BE2C (cell line): ENCODE measurements around the gene PANK1.

Source experiments
- DNase-seq: peaks from one replicate; pipeline ENCODE4 v3.0.0-alpha.2; 2020
- H3K27me3 ChIP-seq: fragments of 250-450 bp; sonication (Bioruptor Pico); 2 replicates; pipeline ENCODE4 v1.5.1; 2020; ENCODE audit warnings: mild to moderate bottlenecking
- H3K36me3 ChIP-seq: fragments of 250-450 bp; sonication (Bioruptor Pico); 2 replicates; pipeline ENCODE4 v1.5.1; 2020; ENCODE audit warnings: mild to moderate bottlenecking
- H3K4me1 ChIP-seq: fragments of 250-450 bp; sonication (Bioruptor Pico); 2 replicates; pipeline ENCODE4 v1.5.1; 2020
- H3K4me3 ChIP-seq: 2 replicates; pipeline ENCODE4 v1.5.1; 2011; ENCODE audit warnings: low read depth, low read length
- H3K9me3 ChIP-seq: fragments of 250-450 bp; sonication (Bioruptor Pico); 2 replicates; pipeline ENCODE4 v1.5.1; 2020
- CTCF ChIP-seq: IDR thresholded peaks from 2 replicates; pipeline ENCODE4 v1.5.1; 2012; ENCODE audit warnings: mild to moderate bottlenecking, low read depth, low read length

Gene PANK1

GRCh38 chr10:89668386-89669071 is 23.5 kb upstream of the PANK1 start:
- Histone ChIP-seq H3K27me3 (no peaks in the 10 kb centered on the region), H3K4me1 (no peaks in the 10 kb centered on the region), H3K9me3 (no peaks in the 10 kb centered on the region), H3K4me3 (no peak overlapping the region), H3K36me3 (no peaks in the 10 kb centered on the region)
- DNase-seq, result no peak
- TF ChIP-seq CTCF, result no peak

DNA sequence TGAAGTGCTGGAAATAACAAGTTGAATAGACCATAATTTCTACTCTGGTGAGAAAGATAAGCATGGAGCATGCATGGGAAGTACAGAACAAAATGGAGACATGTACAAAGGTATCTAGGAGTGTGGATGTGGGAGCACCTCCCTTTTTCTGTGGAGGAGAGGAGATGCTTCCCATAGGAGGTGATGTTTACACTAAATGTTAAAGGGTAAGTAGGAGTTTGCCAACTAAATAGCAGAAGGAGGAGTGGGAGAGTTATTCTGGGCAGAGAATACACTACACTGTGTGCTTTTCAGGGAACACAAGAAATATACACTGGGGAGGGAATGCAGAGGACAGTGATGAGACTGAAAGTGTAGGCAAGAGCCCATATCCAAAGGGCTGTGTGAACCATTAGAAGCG is 21.1 kb upstream of the PANK1 start:
- Histone ChIP-seq H3K27me3 (no peaks in the 10 kb centered on the region), H3K36me3 (no peaks in the 10 kb centered on the region), H3K4me3 (no peak overlapping the region), H3K4me1 (no peaks in the 10 kb centered on the region), H3K9me3 (no peaks in the 10 kb centered on the region)
- DNase-seq, result no peak
- no peak for TF ChIP-seq CTCF

GRCh38 chr10:89665302-89665701 is 20.3 kb upstream of the PANK1 start:
- H3K4me3 ChIP-seq, result no peak overlapping the region
- no peaks in the 10 kb centered on the region for H3K27me3 ChIP-seq
- no peak for DNase-seq
- H3K9me3 ChIP-seq, result no peaks in the 10 kb centered on the region
- no peaks in the 10 kb centered on the region for H3K36me3 ChIP-seq
- no peak for TF ChIP-seq CTCF
- no peaks in the 10 kb centered on the region for H3K4me1 ChIP-seq

DNA sequence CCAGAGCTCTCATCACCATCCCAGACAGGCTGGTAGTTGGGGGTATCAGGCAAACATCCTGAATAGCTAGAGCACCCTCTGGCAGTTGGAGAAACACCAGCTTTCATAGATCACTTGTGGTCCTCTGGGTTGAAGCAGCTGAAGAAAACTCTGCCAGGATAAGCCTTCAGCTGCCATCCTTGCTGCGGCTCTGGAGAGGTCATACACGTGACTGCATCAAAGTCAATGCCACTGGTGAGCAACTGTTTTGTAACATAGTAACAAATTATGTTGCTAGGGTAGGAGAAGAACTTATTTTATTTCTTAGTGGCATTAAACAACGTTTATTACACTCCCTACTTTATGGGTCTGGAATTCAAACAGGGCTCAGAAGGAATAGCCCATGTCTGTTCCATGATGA is 19.2 kb upstream of the PANK1 start:
- Histone ChIP-seq H3K4me1 (no peaks in the 10 kb centered on the region), H3K36me3 (no peaks in the 10 kb centered on the region), H3K4me3 (no peak overlapping the region), H3K27me3 (no peaks in the 10 kb centered on the region), H3K9me3 (no peaks in the 10 kb centered on the region)
- DNase-seq, result no peak
- no peak for TF ChIP-seq CTCF

- Histone ChIP-seq H3K27me3 (no peaks in the 10 kb centered on the region), H3K36me3 (no peaks in the 10 kb centered on the region), H3K4me3 (no peak overlapping the region), H3K9me3 (no peaks in the 10 kb centered on the region), H3K4me1 (no peaks in the 10 kb centered on the region)
- TF ChIP-seq CTCF, result no peak
- no peak for DNase-seq
These were observed 18.1 kb upstream of the PANK1 start for GRCh38 chr10:89663144-89663543.

- no peaks in the 10 kb centered on the region for H3K9me3 ChIP-seq
- H3K4me1 ChIP-seq, result no peaks in the 10 kb centered on the region
- H3K36me3 ChIP-seq, result no peaks in the 10 kb centered on the region
- H3K4me3 ChIP-seq, result no peak overlapping the region
- no peak for TF ChIP-seq CTCF
- DNase-seq, result no peak
- no peaks in the 10 kb centered on the region for H3K27me3 ChIP-seq
These were observed 17.6 kb upstream of the PANK1 start for GRCh38 chr10:89662596-89662995.
